ENCODE results near the gene SLC25A43. TPM values are rescaled to one million over a fixed set of nuclear protein-coding genes. Genes with fewer than 3 reads are reported as not detected.

SLC25A43 gene
- total RNA-seq, 1 experiment from 2014 or later: 4.5 TPM

- TF ChIP-seq ZNF532 (CRISPR knock-in tag; IDR thresholded peaks at IDR 0.05; ENCODE audit: borderline replicate concordance): no peak
- TF ChIP-seq SP1 (CRISPR knock-in tag; conservative IDR thresholded peaks at IDR 0.05): no peak
- TF ChIP-seq ZBTB43 (CRISPR knock-in tag; IDR thresholded peaks at IDR 0.05): no peak
- TF ChIP-seq FOXJ3 (CRISPR knock-in tag; IDR thresholded peaks at IDR 0.05; ENCODE audit: borderline replicate concordance): no peak
- no peak for TF ChIP-seq NR3C1 (CRISPR knock-in tag; conservative IDR thresholded peaks at IDR 0.05; ENCODE audit: low read depth)
- TF ChIP-seq ZBTB21 (CRISPR knock-in tag; IDR thresholded peaks at IDR 0.05; ENCODE audit: borderline replicate concordance): no peak
- TF ChIP-seq ZSCAN18 (CRISPR knock-in tag; IDR thresholded peaks at IDR 0.05): no peak
- no peak for TF ChIP-seq CREB1 (CRISPR knock-in tag; IDR thresholded peaks at IDR 0.05)
- no peak for TF ChIP-seq E2F5 (CRISPR knock-in tag; IDR thresholded peaks at IDR 0.05)
- no peak for TF ChIP-seq JUN (CRISPR knock-in tag; IDR thresholded peaks at IDR 0.05)
Observed at GRCh38 chrX:119479845-119480244, 80.7 kb downstream of the SLC25A43 start (continued).

- POLR2A ChIA-PET: no interaction called here
- no peak for DNase-seq (ENCODE audit: low spot score)
- H3K9me3 Mint-ChIP-seq: no peaks in the 10 kb centered on the region
- H3K4me3 Mint-ChIP-seq: no peak overlapping the region
- H3K4me1 Mint-ChIP-seq: no peaks in the 10 kb centered on the region
- peaks cover 17% of the 10 kb centered on the region for H3K27me3 Mint-ChIP-seq (ENCODE audit: low read depth)
- ATAC-seq: no peak
- no peak overlapping the region for H3K27ac Mint-ChIP-seq
- CTCF ChIA-PET: interaction anchor here (0.7 to 2.0 kb wide), 5 partner anchors 12 to 60 kb away, joined by 3 to 26 read pairs (median 4); no protein-coding TSS in a partner anchor
- no peaks in the 10 kb centered on the region for H3K36me3 Mint-ChIP-seq
- no peak for TF ChIP-seq GTF2I (CRISPR knock-in tag; conservative IDR thresholded peaks at IDR 0.05)
Observed at GRCh38 chrX:119481323-119481801, 82.2 kb downstream of the SLC25A43 start.

- ChIA-PET POLR2A (no interaction called here), CTCF (interaction anchor here (1.0 to 2.0 kb wide), 13 partner anchors 12 to 276 kb away, joined by 3 to 26 read pairs (median 5); partner anchors contain the start of genes SLC25A5 and SOWAHD)
- no peak for DNase-seq (ENCODE audit: low spot score)
- Mint-ChIP-seq H3K27ac (no peak overlapping the region), H3K27me3 (ENCODE audit: low read depth) (peaks cover 17% of the 10 kb centered on the region), H3K9me3 (no peaks in the 10 kb centered on the region), H3K36me3 (no peaks in the 10 kb centered on the region), H3K4me3 (peak overlapping the region; percentile 63), H3K4me1 (no peaks in the 10 kb centered on the region)
- no peak for ATAC-seq
- TF ChIP-seq JAZF1 (CRISPR knock-in tag; IDR thresholded peaks at IDR 0.05) (no peak), NR3C1 (CRISPR knock-in tag; conservative IDR thresholded peaks at IDR 0.05; ENCODE audit: low read depth) (no peak), ZNF396 (CRISPR knock-in tag; IDR thresholded peaks at IDR 0.05; ENCODE audit: borderline replicate concordance) (no peak), EMX1 (CRISPR knock-in tag; IDR thresholded peaks at IDR 0.05) (no peak), TEAD4 (CRISPR knock-in tag; IDR thresholded peaks at IDR 0.05) (no peak), MXD4 (CRISPR knock-in tag; IDR thresholded peaks at IDR 0.05; ENCODE audit: borderline replicate concordance) (no peak), ZBTB43 (CRISPR knock-in tag; IDR thresholded peaks at IDR 0.05) (no peak), SMAD3 (CRISPR knock-in tag; IDR thresholded peaks at IDR 0.05; ENCODE audit: borderline replicate concordance) (no peak), ZNF416 (CRISPR knock-in tag; IDR thresholded peaks at IDR 0.05) (no peak), CREM (CRISPR knock-in tag; IDR thresholded peaks at IDR 0.05) (no peak), GTF2I (CRISPR knock-in tag; conservative IDR thresholded peaks at IDR 0.05) (no peak)
Observed at GRCh38 chrX:119482041-119482440, 82.9 kb downstream of the SLC25A43 start.

All from WTC11 (cell line).